ENCODE measurements around the gene CCDC88B. TPM values are rescaled to one million over a fixed set of nuclear protein-coding genes. Genes with fewer than 3 reads are reported as not detected.

The CCDC88B gene
- total and polyA plus RNA-seq, 4 donors = 3.5 to 4.9 (median 4.0) TPM

- no peak overlapping the region for H3K9ac ChIP-seq (ENCODE audit: low read depth in 1 of 2, low read length in 2 of 2)
- H3K9me3 ChIP-seq (ENCODE audit: control insufficient read depth in 4 of 4, low read length in 3 of 4) = no peaks in the 10 kb centered on the region
- TF ChIP-seq YY1 (IDR thresholded peaks at IDR 0.05) = no peak
- no peak for TF ChIP-seq FOXA2 (IDR thresholded peaks at IDR 0.05)
- no peak for TF ChIP-seq FOXA1 (IDR thresholded peaks at IDR 0.05)
- no peak for TF ChIP-seq SP1 (IDR thresholded peaks at IDR 0.05)
- no peak for TF ChIP-seq RAD21 (IDR thresholded peaks at IDR 0.05)
- H3K4me3 ChIP-seq (ENCODE audit: low read depth in 1 of 3, low read length in 3 of 3) = no peak overlapping the region
- no peaks in the 10 kb centered on the region for H3K27me3 ChIP-seq (ENCODE audit: control insufficient read depth in 4 of 4, insufficient read depth in 4 of 4, low read length in 3 of 4)
- WGBS = 94% methylated on average over 7 of the region's 7 CpGs
- no peak for DNase-seq (ENCODE audit: low spot score)
- no peak overlapping the region for H3K27ac ChIP-seq (ENCODE audit: low read depth in 1 of 2, low read length in 2 of 2)
- no peaks in the 10 kb centered on the region for H3K4me1 ChIP-seq (ENCODE audit: control insufficient read depth in 4 of 4, insufficient read depth in 4 of 4, low read length in 3 of 4)
- H3K36me3 ChIP-seq (ENCODE audit: control insufficient read depth in 4 of 4, insufficient read depth in 3 of 4, low read depth in 1 of 4, low read length in 3 of 4) = peaks cover 0 to 3% (median 0%) of the 10 kb centered on the region in 4 donors
Observed at GRCh38 chr11:64376071-64376470, 36.1 kb downstream of the CCDC88B start.

GRCh38 chr11:64378335-64378880 is 38.4 kb downstream of the CCDC88B start:
- no peak for TF ChIP-seq JUND (IDR thresholded peaks at IDR 0.05)
- no peak for TF ChIP-seq ATF3 (IDR thresholded peaks at IDR 0.05)
- TF ChIP-seq RAD21 (IDR thresholded peaks at IDR 0.05) = no peak
- no peak for TF ChIP-seq HNF4A (conservative IDR thresholded peaks at IDR 0.05)
- no peak for TF ChIP-seq MAX (IDR thresholded peaks at IDR 0.05)
- no peak for TF ChIP-seq NR2F2 (IDR thresholded peaks at IDR 0.05)
- TF ChIP-seq REST (IDR thresholded peaks at IDR 0.05) = no peak
- TF ChIP-seq TAF1 (conservative IDR thresholded peaks at IDR 0.05) = no peak
- no peak for TF ChIP-seq HNF4G (IDR thresholded peaks at IDR 0.05)
- TF ChIP-seq RXRA (IDR thresholded peaks at IDR 0.05) = no peak
- TF ChIP-seq SP1 (IDR thresholded peaks at IDR 0.05) = no peak
- no peak for TF ChIP-seq GABPA (IDR thresholded peaks at IDR 0.05 in 1 of 2, conservative IDR thresholded peaks at IDR 0.05 in 1 of 2)
- TF ChIP-seq ZBTB33 (IDR thresholded peaks at IDR 0.05) = no peak
- no peak for TF ChIP-seq FOXA1 (IDR thresholded peaks at IDR 0.05)
- no peak for TF ChIP-seq CTCF (IDR thresholded peaks at IDR 0.05; ENCODE audit: low read depth, low read length, missing input control)
- no peaks in the 10 kb centered on the region for H3K27me3 ChIP-seq (ENCODE audit: control insufficient read depth in 4 of 4, insufficient read depth in 4 of 4, low read length in 3 of 4)
- no peaks in the 10 kb centered on the region for H3K36me3 ChIP-seq (ENCODE audit: control insufficient read depth in 4 of 4, insufficient read depth in 3 of 4, low read depth in 1 of 4, low read length in 3 of 4)
- no peaks in the 10 kb centered on the region for H3K4me1 ChIP-seq (ENCODE audit: control insufficient read depth in 4 of 4, insufficient read depth in 4 of 4, low read length in 3 of 4)
- no peak overlapping the region for H3K9ac ChIP-seq (ENCODE audit: low read depth in 1 of 2, low read length in 2 of 2)
- H3K4me3 ChIP-seq (ENCODE audit: low read depth in 1 of 3, low read length in 3 of 3) = no peak overlapping the region
- no peaks in the 10 kb centered on the region for H3K9me3 ChIP-seq (ENCODE audit: control insufficient read depth in 4 of 4, low read length in 3 of 4)
- 60% methylated on average over 14 of the region's 14 CpGs for WGBS
- H3K27ac ChIP-seq (ENCODE audit: low read depth in 1 of 2, low read length in 2 of 2) = no peak overlapping the region
- DNase-seq (ENCODE audit: low spot score) = no peak

Data from liver (tissue), 9 donors.